Stomach smooth muscle (tissue), 2 donors: ENCODE results near the gene RETREG2.

Experiments
- H3K27ac ChIP-seq: one replicate; pipeline ENCODE4 v1.7.0; 2013; ENCODE audit warnings: mild to moderate bottlenecking, low read length, inconsistent platforms
- H3K27me3 ChIP-seq, 2 donors: one replicate each; pipeline ENCODE4 v1.7.0; 2013; ENCODE audit warnings: low read length in 2 of 2; ENCODE audit not compliant: insufficient read depth in 2 of 2, control insufficient read depth in 1 of 2
- H3K36me3 ChIP-seq, 2 donors: one replicate each; pipeline ENCODE4 v1.7.0; 2013; ENCODE audit warnings: low read length in 2 of 2; ENCODE audit not compliant: control insufficient read depth in 2 of 2, insufficient read depth in 2 of 2
- H3K4me1 ChIP-seq: one replicate; pipeline ENCODE4 v1.7.0; 2013; ENCODE audit warnings: low read length; ENCODE audit not compliant: control insufficient read depth, insufficient read depth
- H3K4me3 ChIP-seq, 2 donors: one replicate each; pipeline ENCODE4 v1.7.0; 2013; ENCODE audit warnings: low read length in 2 of 2
- H3K9ac ChIP-seq, 2 donors: one replicate each; pipeline ENCODE4 v1.7.0; 2013; ENCODE audit warnings: low read length in 2 of 2, mild to moderate bottlenecking in 1 of 2
- H3K9me3 ChIP-seq, 2 donors: one replicate each; pipeline ENCODE4 v1.7.0; 2013; ENCODE audit warnings: low read length in 2 of 2; ENCODE audit not compliant: control insufficient read depth in 2 of 2
- donor health status: healthy.
- donor health status: Pancreatic carcinoma.

The RETREG2 gene

GRCh38 chr2:219169930-219170654 is 8.0 kb upstream of the RETREG2 start, which contains the start of gene SLC23A3:
Gene SLC23A3, minus strand, starts transcription at chr2:219170029. Its CDS starts 45 bp downstream, at chr2:219169984.
- peak within 1 kb of the TSS; percentile 69 for H3K27ac ChIP-seq
- peak within 1 kb of the TSS in 1 of 2 donors; percentile 42 for H3K9ac ChIP-seq
- H3K4me3 ChIP-seq: no peak within 1 kb of the TSS

GRCh38 chr2:219171231-219171651 is 6.8 kb upstream of the RETREG2 start:
- H3K36me3 ChIP-seq: peaks cover 15 to 24% of the 10 kb centered on the region in 2 donors
- peaks cover 21% of the 10 kb centered on the region for H3K4me1 ChIP-seq
- no peaks in the 10 kb centered on the region for H3K9me3 ChIP-seq
- no peak overlapping the region for H3K4me3 ChIP-seq
- no peaks in the 10 kb centered on the region for H3K27me3 ChIP-seq
- H3K9ac ChIP-seq: peak overlapping the region in 1 of 2 donors; percentile 42
- H3K27ac ChIP-seq: peak overlapping the region; percentile 69

More at GRCh38 chr2:219169930-219170654, 8.0 kb upstream of the RETREG2 start, which contains the start of gene SLC23A3:
- peaks cover 15 to 24% of the 10 kb centered on the region in 2 donors for H3K36me3 ChIP-seq
- H3K4me1 ChIP-seq: peaks cover 11% of the 10 kb centered on the region
- H3K9me3 ChIP-seq: no peaks in the 10 kb centered on the region
- H3K27me3 ChIP-seq: no peaks in the 10 kb centered on the region

- peak overlapping the region; percentile 69 for H3K27ac ChIP-seq
- H3K4me3 ChIP-seq: no peak overlapping the region
- H3K9ac ChIP-seq: no peak overlapping the region
- H3K9me3 ChIP-seq: no peaks in the 10 kb centered on the region
- no peaks in the 10 kb centered on the region for H3K27me3 ChIP-seq
- peaks cover 15 to 24% of the 10 kb centered on the region in 2 donors for H3K36me3 ChIP-seq
- peaks cover 30% of the 10 kb centered on the region for H3K4me1 ChIP-seq
Measured at GRCh38 chr2:219172231-219173154, 5.6 kb upstream of the RETREG2 start.

GRCh38 chr2:219173176-219173575 is 4.9 kb upstream of the RETREG2 start:
- Histone ChIP-seq H3K4me3 (no peak overlapping the region), H3K4me1 (peaks cover 33% of the 10 kb centered on the region), H3K36me3 (peaks cover 15 to 24% of the 10 kb centered on the region in 2 donors), H3K27me3 (no peaks in the 10 kb centered on the region), H3K9me3 (no peaks in the 10 kb centered on the region), H3K9ac (no peak overlapping the region), H3K27ac (no peak overlapping the region)

GRCh38 chr2:219174146-219174545 is 3.9 kb upstream of the RETREG2 start:
- Histone ChIP-seq H3K27ac (no peak overlapping the region), H3K27me3 (no peaks in the 10 kb centered on the region), H3K9ac (no peak overlapping the region), H3K4me3 (no peak overlapping the region), H3K9me3 (no peaks in the 10 kb centered on the region), H3K4me1 (peaks cover 40% of the 10 kb centered on the region), H3K36me3 (peaks cover 15 to 24% of the 10 kb centered on the region in 2 donors)

- H3K9me3 ChIP-seq: no peaks in the 10 kb centered on the region
- peak overlapping the region in 1 of 2 donors; percentile 29 for H3K9ac ChIP-seq
- no peak overlapping the region for H3K4me3 ChIP-seq
- H3K36me3 ChIP-seq: peaks cover 19 to 27% of the 10 kb centered on the region in 2 donors
- H3K27me3 ChIP-seq: no peaks in the 10 kb centered on the region
- H3K27ac ChIP-seq: no peak overlapping the region
- H3K4me1 ChIP-seq: peaks cover 46% of the 10 kb centered on the region
Measured at GRCh38 chr2:219174801-219175200, 3.3 kb upstream of the RETREG2 start.

- H3K4me1 ChIP-seq: peaks cover 51% of the 10 kb centered on the region
- no peak overlapping the region for H3K27ac ChIP-seq
- H3K9ac ChIP-seq: peak overlapping the region; percentile 99
- H3K27me3 ChIP-seq: no peaks in the 10 kb centered on the region
- H3K9me3 ChIP-seq: no peaks in the 10 kb centered on the region
- peaks cover 25 to 34% of the 10 kb centered on the region in 2 donors for H3K36me3 ChIP-seq
- peak overlapping the region; percentile 88 to 93 for H3K4me3 ChIP-seq
Measured at GRCh38 chr2:219175486-219175885, 2.6 kb upstream of the RETREG2 start.

GRCh38 chr2:219175928-219176817 is 1.9 kb upstream of the RETREG2 start:
- H3K4me1 ChIP-seq: peaks cover 53% of the 10 kb centered on the region
- peak overlapping the region; percentile 99 for H3K9ac ChIP-seq
- peaks cover 32 to 41% of the 10 kb centered on the region in 2 donors for H3K36me3 ChIP-seq
- no peaks in the 10 kb centered on the region for H3K27me3 ChIP-seq
- H3K27ac ChIP-seq: peak overlapping the region; percentile 99
- H3K4me3 ChIP-seq: peak overlapping the region; percentile 88 to 93
- no peaks in the 10 kb centered on the region for H3K9me3 ChIP-seq

GRCh38 chr2:219176818-219177551 is 1.1 kb upstream of the RETREG2 start, which contains the start of gene CNPPD1:
Gene CNPPD1, minus strand, starts transcription at chr2:219176925. Its CDS starts 97 bp downstream, at chr2:219176828.
- H3K4me1 ChIP-seq: peaks cover 50% of the 10 kb centered on the region
- peaks cover 40 to 48% of the 10 kb centered on the region in 2 donors for H3K36me3 ChIP-seq
- no peaks in the 10 kb centered on the region for H3K9me3 ChIP-seq

More at GRCh38 chr2:219176818-219177551, 1.1 kb upstream of the RETREG2 start, which contains the start of gene CNPPD1:
- peak within 1 kb of the TSS; percentile 88 to 93 for H3K4me3 ChIP-seq
- H3K9ac ChIP-seq: peak within 1 kb of the TSS; percentile 99
- H3K27me3 ChIP-seq: no peaks in the 10 kb centered on the region
- peak within 1 kb of the TSS; percentile 99 for H3K27ac ChIP-seq
